GM12891 (cell line): ENCODE data around the gene PSG5.
"Not testable (repeated sequence)": the region's sequence is repeated elsewhere in the genome, so short reads cannot be mapped to it uniquely, and the experiment has no call there.

Source experiments
- POLR2A ChIP-seq: IDR thresholded peaks from 2 replicates; pipeline ENCODE4 v1.6.1; 2011; ENCODE audit warnings: low read depth, low read length, control low read depth
- POLR2AphosphoS5 ChIP-seq: IDR thresholded peaks from 2 replicates; pipeline ENCODE4 v1.6.1; 2011; ENCODE audit warnings: low read depth, low read length, control low read depth
- TAF1 ChIP-seq: IDR thresholded peaks from 2 replicates; pipeline ENCODE4 v1.6.1; 2011; ENCODE audit warnings: low read depth, low read length, control low read depth

DNA sequence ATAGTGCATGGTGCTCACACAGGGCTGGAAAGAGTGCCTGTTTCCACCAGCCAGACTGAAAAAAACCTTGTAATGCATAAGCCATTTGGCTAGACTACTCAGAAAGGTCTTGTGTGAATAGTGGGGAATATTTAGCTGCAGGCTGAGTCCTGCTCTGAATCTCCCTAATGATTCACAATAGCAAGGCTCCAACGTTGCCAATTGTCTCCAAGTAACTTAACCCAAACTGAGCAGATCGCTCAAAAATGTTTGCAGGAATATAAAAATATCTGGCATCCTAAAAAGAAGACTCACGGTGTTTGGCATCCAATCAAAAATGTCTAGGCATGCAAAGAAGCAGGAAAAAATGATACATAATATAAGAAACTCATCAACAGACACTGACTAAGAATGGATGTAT, 59.0 kb downstream of the PSG5 start:
- TF ChIP-seq POLR2AphosphoS5, POLR2A, TAF1: not testable (repeated sequence)
